ENCODE data around the gene LRFN5.

The LRFN5 gene

DNA sequence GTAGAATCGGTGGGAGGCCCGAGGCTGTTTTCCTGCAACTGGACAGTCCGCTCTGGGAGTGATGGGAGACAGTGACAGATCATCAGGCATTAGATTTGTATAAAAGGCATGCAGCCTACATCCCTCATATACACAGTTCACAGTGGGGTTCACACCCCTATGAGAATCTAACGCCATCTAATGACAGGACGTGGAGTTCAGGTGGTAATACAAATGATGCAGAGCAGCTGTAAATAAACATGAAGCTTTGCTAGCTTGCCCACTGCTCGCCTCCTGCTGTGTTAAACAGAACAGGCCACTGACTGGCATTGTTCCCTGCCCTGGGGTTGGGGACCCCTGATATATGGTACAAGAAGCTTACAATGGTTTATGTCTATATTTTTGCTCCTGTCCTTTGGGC, 179.0 kb downstream of the LRFN5 start:
- DNase-seq, result no peak

DNA sequence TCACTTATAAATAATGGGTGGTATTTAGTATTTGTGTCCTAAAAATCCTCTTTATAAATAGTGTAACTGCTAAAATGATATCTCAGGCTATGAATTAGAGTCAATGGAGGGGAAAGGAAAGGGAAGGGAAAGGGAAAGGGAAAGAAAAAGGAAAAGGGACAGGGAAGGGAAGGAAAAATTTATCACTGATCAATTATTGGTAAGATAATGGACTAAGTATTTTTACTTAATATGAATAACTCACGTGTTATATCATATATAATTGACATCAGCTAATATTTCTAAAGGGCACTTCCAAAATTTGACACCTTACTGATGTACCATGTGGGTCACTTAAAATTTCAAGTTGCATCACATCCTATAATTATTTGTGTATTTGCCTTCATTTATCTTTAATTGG, 193.1 kb downstream of the LRFN5 start:
- no peak for DNase-seq

GRCh38 chr14:41805633-41806032, 199.0 kb downstream of the LRFN5 start:
- DNase-seq, result no peak

GRCh38 chr14:41806366-41806975, 199.8 kb downstream of the LRFN5 start:
- no peak for DNase-seq

- DNase-seq, result no peak
Measured at GRCh38 chr14:41810362-41810761, 203.7 kb downstream of the LRFN5 start.

- no peak for DNase-seq
Measured at GRCh38 chr14:41817626-41818025, 210.9 kb downstream of the LRFN5 start.

DNA sequence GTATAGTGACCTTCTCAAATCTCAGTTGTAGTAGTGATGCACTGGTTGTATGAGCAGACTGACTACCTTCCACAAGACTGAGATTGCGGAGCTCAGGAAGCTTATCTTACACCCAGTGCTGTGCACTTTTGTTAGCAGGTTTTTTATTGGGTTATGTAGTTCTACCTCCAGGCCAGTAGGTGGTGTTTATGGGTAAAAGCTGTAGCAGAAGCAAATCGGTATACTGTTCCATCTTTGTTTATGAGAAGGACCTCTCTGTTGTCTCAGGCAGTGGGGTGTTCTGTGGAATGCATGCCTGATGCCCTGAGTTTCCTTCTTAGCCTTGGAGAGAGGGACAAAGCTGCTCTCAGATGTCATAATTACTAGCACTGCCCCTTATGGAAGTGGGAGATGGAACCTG, 217.8 kb downstream of the LRFN5 start:
- DNase-seq, result no peak

- no peak for DNase-seq
Measured at GRCh38 chr14:41825622-41826021, 218.9 kb downstream of the LRFN5 start.

GRCh38 chr14:41830714-41831406, 224.2 kb downstream of the LRFN5 start:
- DNase-seq, result no peak

GRCh38 chr14:41839661-41840060, 233.0 kb downstream of the LRFN5 start:
- DNase-seq, result no peak

DNA sequence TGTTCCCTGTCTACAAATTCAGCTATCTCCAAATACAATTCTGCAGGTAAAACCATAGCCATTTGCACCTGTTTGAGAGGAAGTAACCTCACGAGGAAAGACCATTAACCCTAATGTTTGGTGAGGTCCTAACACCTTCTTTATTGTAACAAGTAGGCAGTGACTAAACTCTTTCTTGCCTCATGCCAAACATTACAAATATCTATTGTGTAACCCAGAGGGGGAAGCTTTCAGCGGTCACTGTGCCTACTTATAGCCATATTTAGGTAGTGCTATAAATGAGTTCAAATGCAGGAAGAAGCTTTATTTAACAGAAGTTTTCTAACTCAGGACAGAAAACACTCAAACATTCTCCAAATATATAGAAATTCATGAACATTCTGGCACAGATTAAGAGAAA, 252.7 kb downstream of the LRFN5 start:
- DNase-seq, result no peak

DNA sequence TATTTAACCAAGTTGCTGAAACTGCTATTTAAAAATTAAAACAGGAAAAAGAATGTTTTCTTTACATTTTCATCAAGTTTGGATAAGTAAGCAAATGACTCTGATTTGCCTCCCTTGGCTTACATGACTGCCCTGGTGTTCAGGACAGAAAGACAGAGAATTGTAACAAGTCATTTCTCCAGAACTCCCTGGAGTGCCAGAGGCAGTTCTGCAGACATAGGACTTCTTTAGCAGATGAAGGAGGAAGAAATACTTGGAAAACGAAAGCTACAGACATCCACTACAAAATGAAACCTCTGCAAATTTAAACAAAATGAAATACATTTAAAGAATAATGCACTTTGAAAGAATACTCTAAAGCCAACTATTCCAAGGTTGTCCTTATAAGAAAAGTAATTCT, 253.9 kb downstream of the LRFN5 start:
- DNase-seq, result no peak

- no peak for DNase-seq
Measured at GRCh38 chr14:41865894-41866293, 259.2 kb downstream of the LRFN5 start.

GRCh38 chr14:41868396-41868795, 261.7 kb downstream of the LRFN5 start:
- DNase-seq, result no peak

- DNase-seq, result no peak
Measured at GRCh38 chr14:41872931-41873685, 266.4 kb downstream of the LRFN5 start.

DNA sequence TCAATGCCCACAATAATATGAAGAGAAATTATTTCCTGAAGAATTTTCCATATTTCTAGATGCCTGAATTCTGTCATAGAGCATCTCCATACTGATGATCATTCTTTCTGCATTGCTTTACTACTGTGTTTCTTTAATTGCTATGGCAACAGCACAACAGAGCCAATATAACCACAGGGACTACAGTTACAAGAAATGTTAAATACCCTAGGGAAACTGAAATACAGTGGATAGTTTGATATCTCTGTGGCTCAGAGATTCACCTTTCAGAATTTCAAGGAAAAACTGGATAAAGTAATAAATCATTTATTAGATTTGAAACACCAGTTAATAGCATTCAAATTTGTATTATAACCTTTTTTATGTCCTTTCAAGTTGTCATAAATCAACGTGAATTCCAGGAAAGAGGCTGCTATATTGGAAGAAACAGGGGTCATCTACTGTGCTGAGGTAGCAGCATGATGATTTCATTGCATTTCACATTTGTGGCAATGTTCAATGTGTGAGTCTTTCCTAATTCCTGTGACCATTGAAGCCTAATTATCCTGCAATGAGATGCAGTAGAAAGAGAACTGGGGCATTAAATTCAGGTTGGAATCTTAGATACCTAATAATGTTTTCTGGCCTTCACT, 267.1 kb downstream of the LRFN5 start:
- no peak for DNase-seq

DNA sequence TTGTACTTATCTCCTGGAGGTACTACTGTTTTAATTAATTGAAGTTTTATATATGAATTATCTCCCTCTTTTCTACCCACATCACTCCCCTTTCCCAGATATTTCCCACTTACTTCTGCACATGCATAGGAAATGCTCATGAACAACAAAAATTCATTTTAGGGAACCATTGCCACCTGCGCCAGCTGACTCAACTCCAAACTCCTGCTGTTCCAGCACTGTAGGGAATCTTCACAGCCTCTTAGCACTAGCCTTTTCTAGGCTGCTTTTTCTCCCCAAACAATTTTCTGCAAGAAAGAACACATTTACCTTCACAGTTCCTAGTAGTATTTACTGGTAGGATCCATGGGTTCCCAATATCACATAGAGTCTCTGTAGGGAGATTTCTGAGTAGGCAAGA, 268.4 kb downstream of the LRFN5 start:
- no peak for DNase-seq

DNA sequence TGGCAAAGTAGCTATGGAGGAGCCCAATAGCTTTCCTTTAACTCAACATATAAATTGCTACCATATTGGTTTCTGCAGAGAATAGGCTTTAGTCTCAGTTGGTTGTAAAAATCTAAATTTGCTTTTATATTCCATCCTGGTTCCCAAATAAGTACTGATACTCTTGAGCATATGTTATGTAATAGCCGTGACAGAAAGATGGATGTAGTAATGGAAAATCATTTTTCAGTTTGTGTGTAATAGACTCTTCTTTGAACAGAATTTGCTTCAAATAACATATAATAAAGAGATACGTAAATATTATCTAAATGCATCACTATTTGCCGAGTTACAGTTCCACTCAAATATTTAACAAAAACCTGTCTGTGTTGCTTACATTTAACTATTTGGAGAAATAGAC, 271.6 kb downstream of the LRFN5 start:
- DNase-seq, result no peak

GRCh38 chr14:41891624-41892023, 284.9 kb downstream of the LRFN5 start:
- no peak for DNase-seq

- no peak for DNase-seq
Measured at GRCh38 chr14:41899416-41899815, 292.7 kb downstream of the LRFN5 start.

DNA sequence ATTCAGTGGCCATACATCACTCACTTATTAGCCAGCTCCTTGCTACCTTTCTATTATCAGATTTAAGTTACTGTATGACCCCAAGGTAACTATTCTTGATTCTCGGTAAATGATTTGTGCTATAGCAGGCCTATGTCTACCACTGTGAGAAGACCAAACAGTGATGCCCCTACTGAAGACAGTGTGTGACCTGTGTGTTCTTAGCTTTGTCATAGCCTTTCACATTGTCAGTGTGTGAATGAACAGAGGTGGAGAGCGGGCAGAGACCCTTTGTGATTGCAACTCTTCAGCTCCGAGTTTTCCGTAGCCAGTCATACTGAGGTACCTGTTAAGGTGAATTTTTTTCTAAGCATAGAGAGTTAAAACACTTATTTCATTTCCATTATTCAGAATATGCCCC, 294.0 kb downstream of the LRFN5 start:
- DNase-seq, result no peak

GRCh38 chr14:41901089-41901488, 294.4 kb downstream of the LRFN5 start:
- DNase-seq, result no peak

DNA sequence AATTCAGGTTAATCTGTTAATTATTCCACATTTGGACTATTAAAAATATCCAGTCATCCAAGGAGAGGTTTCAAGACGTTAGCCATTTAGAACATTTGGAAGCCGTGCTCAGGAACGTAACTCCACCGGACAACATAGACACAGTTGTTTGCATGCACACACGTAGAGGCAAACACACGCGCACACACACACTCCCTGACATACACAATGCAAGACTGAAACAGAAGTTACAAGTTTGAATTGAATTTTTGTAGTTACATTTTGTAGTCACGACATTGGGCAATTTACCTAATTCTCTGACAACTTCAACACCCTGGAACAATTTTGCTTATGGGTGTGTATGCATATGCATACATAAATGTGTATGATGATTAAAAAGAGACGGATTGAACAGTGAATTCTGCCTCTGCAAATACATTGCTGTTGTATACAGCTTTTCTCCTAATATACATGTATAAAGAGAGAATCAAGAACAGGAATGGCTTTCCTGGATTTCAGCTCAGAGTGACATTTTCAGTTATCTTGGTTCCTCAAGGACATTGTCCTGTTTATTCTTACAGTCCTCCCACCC, 298.8 kb downstream of the LRFN5 start:
- no peak for DNase-seq
